ENCODE measurements around the gene CDC42BPA.
A peak's percentile ranks its signal among the peaks of the same experiment; 100 is the strongest.

Gene CDC42BPA

DNA sequence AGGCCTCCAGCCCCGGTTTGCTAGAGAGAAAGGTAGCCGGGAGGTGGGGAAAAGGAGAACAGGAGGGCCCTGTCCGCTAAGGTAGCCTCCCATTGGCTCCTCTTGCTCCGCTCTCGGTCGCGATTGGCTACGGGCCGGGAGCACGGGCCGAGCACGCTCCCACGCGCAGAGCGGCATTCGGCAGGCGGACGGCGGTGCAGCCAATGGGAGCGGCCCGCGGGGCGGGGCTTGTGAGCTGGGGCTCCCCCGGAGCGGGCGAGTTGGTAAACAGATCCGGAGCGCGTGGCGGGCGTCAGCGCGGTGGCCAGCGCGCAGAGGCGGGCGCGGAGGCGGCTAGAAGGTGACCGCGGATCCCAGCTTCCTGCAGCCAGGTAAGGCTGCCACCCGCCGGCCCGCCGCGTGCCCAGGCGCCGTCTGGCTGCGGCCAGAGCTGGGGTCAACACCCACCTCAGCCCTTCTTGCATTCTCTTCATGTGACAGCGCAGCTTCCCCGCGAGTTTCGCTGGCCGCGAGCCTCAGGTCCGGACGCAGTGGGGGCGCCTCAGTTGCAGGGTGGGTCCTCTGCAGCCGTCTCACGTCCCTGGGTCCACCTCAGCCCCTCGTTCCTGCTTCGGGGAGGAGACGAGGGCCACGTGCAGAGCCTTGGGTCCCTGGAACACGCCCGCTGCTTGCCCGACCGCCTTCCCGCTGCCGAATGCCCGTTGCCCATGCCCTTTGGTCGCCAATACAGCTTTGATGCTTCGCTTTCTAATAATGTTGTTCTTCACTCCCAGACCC, 378.1 kb downstream of the CDC42BPA start, which contains the start of gene COQ8A:
Gene COQ8A, plus strand, starts transcription at position 266 of the 777 bp plus-strand sequence. CDS start 21,092 bp downstream, outside the sequence.
- peak; percentile 100 for DNase-seq

Measured in hematopoietic multipotent progenitor cell treated with erythropoietin and hydrocortisone succinate and interleukin-3 and kit ligand, for 8 days (in vitro differentiated cells).